Head of caudate nucleus (tissue), 42 donors: ENCODE measurements around the gene DDR2.
"Not testable (repeated sequence)": the region's sequence is repeated elsewhere in the genome, so short reads cannot be mapped to it uniquely, and the experiment has no call there.

Experiments used
- DNase-seq, 42 donors: peaks; one replicate each; pipeline versions ENCODE4 v3.0.0 to v3.0.0-alpha.2; 2020 to 2021; ENCODE audit warnings: mixed read lengths in 7 of 42
- intact Hi-C: fragments of 100-400 bp; cut with DNase I; formaldehyde crosslinking; loops from one replicate; pipeline ENCODE4 v1.15.0; 2022

Gene DDR2

DNA sequence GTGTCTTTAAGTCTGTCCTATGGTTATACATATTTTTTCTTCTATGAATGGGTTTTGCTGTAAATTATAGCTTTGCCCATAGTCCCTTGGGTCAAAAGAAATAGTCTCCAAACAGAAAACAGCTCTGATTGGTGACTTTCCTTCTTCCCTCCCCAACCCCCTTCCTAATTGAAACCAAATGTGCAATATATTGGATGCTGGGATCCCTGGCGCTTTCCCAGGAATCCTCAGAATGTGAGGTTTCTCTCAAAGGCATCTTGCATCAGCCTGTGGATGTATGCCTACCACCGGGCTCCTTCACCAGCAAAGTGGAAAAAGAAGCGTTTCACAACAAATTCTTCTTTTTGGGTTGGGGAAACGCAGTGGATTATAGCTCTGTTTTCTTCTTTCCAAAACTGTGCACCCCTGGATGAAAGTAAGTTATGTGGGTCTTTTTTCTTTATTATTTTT, at the start of gene DDR2:
Gene DDR2, plus strand, starts transcription at position 248 of the 450 bp plus-strand sequence. CDS start 86,600 bp downstream, outside the sequence.
- peak in 4 of 42 donors; percentile 4 to 48 (median 10) for DNase-seq
- intact Hi-C loops: no loop called here

- DNase-seq, intact Hi-C loops: not testable (repeated sequence)
These were observed 49.4 kb upstream of the DDR2 start for GRCh38 chr1:162582901-162583300.

DNA sequence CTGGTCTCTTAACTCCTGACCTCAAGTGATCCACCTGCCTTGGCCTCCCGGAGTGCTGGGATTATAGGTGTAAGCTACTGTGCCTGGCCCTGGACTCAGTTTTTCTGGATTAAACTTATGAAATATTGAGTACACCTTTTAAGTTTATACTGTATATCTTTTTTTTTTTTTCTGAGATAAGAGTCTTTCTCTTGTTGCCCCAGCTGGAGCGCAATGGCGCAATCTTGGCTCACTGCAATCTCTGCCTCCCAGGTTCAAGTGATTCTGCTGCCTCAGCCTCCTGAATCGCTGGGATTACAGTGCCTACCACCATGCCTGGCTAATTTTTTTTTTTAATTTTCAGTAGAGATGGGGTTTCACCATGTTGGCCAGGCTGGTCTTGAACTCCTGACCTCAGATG, 47.2 kb upstream of the DDR2 start:
- DNase-seq, intact Hi-C loops: not testable (repeated sequence)

DNA sequence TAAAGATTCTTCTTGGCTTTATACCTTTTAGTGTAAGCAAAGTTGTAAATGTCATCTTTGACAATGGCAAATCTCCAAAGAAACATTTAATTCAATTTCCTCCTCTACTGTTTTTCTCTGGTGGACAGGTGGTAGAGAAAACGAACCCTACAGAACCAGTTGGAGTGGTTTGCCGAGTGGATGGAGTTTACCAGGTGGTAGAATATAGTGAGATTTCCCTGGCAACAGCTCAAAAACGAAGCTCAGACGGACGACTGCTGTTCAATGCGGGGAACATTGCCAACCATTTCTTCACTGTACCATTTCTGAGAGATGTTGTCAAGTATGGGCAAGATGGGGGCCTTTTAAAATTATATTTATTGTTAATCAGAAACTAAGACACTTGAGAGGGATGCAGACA, 44.9 kb upstream of the DDR2 start:
- intact Hi-C loops: no loop called here
- DNase-seq: no peak

- intact Hi-C loops: no loop called here
- no peak for DNase-seq
These were observed 44.5 kb upstream of the DDR2 start for GRCh38 chr1:162587761-162588260.

- DNase-seq: no peak
These were observed 42.2 kb upstream of the DDR2 start for GRCh38 chr1:162590101-162590500.

DNA sequence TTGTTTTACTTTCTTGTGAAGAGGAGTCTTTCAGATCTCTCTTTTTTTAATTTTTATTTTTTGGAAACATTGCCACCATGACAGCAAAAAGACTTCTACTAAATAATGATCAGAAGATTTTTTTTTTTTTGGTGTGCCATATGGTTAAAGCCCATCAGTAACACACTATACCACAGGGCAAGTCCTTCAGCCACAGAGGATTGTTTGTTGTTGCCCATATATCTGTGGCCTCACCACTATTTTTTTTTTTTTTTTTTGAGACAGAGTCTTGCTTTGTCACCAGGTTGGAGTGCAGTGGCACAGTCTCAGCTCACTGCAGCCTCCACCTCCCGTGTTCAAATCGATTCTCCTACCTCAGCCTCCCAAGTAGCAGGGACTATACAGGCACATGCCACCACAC, 41.6 kb upstream of the DDR2 start:
- intact Hi-C loops: loop anchor here (10.0 kb wide), 1 partner anchor 64 kb away; no protein-coding TSS in a partner anchor
- no peak for DNase-seq

More at GRCh38 chr1:162590101-162590500, 42.2 kb upstream of the DDR2 start:
- intact Hi-C loops: loop anchor here (10.0 kb wide), 1 partner anchor 65 kb away; no protein-coding TSS in a partner anchor

DNA sequence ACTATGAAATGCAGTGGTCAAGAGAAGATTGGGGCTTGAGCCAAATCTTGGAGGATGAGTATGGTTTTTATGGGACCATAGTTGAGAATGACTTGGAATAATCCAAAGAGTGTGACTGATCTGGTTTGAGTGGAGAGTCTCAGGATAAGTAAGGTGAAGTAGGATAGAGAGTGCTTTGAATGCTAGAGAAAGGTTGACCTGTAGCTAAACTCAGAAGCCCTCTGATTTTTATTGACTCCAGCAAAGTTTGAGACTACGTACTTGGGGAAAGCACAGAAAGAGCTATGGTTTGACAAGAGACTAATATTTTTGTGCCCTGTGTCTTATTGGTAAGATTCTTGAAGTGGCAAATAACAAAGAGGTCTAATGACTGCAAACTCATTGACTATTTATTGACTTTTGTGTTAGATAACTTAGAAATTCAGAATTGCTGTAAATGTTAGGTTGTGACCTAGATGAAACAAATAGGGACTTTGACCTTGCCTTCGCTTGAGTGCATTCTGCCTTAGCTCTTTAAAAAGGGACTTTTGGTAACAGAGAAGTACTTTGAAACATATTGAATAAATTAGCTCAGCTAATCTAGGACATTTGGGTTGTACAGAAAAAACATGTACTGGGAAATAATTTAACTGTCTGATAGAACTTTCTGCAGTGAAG, 35.6 kb upstream of the DDR2 start:
- DNase-seq: no peak
- intact Hi-C loops: loop anchor here (10.0 kb wide), 1 partner anchor 58 kb away; no protein-coding TSS in a partner anchor

GRCh38 chr1:162599451-162599850, 32.8 kb upstream of the DDR2 start:
- intact Hi-C loops: loop anchor here (10.0 kb wide), 1 partner anchor 55 kb away; no protein-coding TSS in a partner anchor
- no peak for DNase-seq

DNA sequence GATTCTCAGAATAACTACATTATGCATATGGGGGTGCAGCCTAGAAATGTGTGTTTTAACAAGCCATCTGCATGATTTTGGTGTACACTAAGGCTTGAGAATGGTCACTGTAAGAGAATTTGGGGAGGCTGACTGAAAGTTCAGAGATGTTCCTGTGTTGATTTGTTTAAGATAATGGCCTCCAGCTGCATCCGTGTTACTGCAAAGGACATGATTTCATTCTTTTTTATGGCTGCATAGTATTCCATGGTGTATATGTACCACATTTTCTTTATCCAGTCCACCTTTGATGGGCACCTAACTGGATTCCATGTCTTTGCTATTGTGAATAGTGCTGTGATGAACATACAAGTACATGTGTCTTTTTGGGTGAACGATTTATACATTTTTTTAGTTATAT, 29.1 kb upstream of the DDR2 start:
- intact Hi-C loops, DNase-seq: not testable (repeated sequence)

DNA sequence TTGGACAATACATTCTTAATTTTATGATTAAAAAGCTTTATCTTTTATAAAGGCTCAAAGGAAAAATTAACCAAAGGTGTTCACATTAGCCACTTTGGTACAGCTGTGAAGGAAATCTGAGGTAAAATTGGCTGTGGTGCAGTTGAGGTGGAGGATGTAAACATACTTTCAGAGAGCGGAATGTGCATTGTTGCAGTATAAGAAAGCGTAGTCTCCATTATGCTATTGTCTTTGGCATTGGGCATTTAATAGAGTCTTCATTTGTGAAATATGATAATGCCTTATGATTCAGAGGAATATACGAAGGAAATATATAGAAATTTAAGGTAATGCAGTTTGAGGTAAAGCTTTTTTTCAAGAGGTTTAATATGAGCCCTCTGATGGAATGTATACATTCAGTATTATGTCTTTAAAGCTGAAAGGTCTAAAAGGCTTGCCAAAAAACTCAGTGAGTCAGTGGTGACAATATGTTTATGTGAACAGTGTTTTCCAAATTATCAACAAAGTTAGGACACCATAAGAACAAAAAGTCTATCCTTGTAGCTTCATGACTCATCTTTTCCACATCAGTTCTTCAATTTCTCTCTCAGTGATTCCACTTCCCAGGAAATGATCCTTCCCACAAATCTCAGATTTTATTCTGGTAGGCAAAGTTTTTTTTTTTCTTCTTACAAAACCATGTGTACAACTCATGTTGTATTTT, 26.9 kb upstream of the DDR2 start:
- intact Hi-C loops: no loop called here
- DNase-seq: no peak

DNA sequence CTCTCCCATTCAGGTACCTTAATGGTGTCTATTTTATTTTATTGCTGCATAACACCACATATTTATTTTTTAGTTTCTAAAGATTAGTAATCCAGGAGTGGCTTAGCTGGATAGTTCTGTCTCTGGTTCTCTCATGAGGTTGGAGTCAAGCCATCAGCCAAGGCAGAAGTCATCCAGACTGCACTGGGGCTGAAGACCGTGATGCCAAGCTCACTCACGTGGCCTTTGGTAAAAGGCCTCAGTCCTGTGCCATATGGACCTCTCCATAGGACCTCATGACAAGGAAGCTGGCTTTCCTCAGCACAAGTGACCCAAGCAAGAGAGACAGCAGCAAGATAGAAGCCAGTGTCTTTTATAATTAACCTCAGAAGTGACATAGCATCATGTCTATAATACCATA, 23.0 kb upstream of the DDR2 start:
- DNase-seq: no peak
- intact Hi-C loops: no loop called here

DNA sequence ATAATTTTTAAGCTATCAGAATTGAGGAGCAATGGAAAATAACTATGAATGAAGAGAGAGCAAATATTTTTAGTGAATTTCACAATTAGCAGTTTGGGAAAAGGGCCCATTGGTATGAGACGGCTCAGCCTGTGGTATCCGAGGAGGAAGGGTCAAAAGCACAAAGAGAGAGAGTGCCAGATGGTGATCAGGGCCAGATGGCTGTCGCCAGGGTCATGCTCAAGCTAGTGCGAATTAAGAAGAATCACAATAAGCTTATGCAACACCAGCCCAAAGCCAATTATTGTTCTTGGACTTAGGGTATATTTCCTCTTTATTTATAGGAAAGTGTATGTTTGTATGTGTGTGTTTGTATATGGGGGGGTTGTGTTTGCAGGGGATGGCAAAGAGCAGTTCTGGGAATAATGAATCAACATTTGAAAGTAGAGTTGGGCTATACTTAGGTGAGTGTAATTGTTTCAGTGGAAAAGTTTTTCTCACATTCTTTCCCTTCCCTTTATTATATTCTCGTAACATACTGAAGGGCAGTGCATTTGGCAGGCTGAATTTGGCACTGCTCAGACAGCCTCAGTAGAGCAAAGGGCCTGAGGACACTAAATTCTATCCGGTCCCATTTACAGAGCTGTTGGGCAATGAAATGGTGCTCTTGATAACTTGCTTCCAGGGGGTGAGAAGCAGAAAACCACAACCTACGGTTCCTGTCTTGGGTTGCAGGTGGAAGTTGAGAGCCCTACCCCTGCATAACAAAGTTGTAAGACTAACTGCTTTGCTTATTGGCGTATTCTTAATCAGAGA, 19.5 kb upstream of the DDR2 start:
- intact Hi-C loops: no loop called here
- no peak for DNase-seq

- DNase-seq: no peak
- intact Hi-C loops: no loop called here
These were observed 15.4 kb upstream of the DDR2 start for GRCh38 chr1:162616848-162617247.

DNA sequence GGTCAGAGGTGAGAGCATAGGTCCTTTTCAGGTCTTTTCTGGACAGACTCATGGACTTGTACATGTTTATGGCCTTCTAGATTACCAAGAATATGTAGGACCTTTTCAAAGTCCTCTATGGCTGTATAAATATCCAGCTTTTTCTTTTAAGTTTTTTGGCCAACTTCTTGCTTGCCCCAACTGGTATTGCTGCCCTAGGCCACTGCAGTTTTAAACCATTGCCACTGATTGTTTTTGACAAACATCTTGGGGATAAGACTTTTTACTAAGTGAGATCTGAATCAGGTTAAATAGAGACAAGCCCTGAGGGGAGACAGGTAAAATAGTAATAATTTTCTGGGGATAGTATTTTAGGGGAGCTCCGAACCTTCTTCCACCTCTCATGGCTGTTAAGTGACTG, 14.8 kb upstream of the DDR2 start:
- intact Hi-C loops: no loop called here
- DNase-seq: no peak

DNA sequence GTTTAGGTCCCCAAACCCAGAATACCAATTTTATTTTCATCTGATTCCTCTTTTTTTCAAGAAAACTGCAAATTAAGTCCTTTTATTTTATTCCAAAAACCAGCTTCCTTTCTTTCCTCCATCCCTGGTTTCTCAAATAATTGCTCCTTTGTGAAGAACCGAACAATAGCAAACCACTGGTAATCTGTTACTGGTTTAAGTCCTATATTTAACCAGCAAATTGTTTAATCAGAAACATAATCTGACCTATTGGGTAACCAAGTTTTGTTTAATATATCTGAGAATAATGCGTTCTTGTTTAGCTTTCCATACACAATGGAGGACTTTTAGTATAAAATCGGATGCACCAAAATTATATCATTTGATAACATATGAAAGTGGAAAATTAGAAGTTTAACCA, 13.2 kb upstream of the DDR2 start:
- intact Hi-C loops: no loop called here

GRCh38 chr1:162621256-162621655, 11.0 kb upstream of the DDR2 start:
- no peak for DNase-seq

More for the DNA sequence above, 13.2 kb upstream of the DDR2 start:
- DNase-seq: no peak

GRCh38 chr1:162625679-162626078, 6.6 kb upstream of the DDR2 start:
- intact Hi-C loops: no loop called here
- no peak for DNase-seq

More at GRCh38 chr1:162621256-162621655, 11.0 kb upstream of the DDR2 start:
- intact Hi-C loops: no loop called here

DNA sequence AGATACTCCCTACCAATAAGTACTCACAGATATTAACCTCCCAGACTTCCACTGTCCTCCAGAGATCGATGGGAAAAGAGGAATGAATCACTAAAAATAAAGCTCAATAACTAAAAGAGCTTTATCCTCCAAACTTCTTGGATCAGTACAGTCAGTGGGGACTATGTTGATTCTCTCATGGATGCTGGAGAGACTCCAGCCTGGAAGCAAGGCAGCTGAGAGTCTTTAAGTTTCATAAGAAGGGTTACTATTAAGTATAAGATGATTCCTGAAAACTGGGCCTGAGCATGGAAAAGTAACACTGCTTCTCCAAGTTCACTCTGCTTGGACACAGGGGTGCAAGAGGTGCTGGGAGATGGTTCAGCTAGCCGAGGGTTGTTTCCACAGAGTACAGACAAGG, 6.2 kb upstream of the DDR2 start:
- intact Hi-C loops: no loop called here
- no peak for DNase-seq
